Sciatic nerve (tissue), 2 donors: ENCODE measurements around the gene NCOA1. TPM values are rescaled to one million over a fixed set of nuclear protein-coding genes. Genes with fewer than 3 reads are reported as not detected.
"Not testable (repeated sequence)": the region's sequence is repeated elsewhere in the genome, so short reads cannot be mapped to it uniquely, and the experiment has no call there.

Source experiments
- ATAC-seq: fragments of 200-7000 bp; cut with Tn5 transposase; one replicate; pipeline ENCODE4 v1.9.1; 2020; ENCODE audit warnings: mild to moderate bottlenecking, moderate library complexity
- DNase-seq: peaks from one replicate; pipeline ENCODE4 v3.0.0-alpha.2; 2020; ENCODE audit warnings: low spot score
- intact Hi-C: fragments of 100-400 bp; cut with DNase I; formaldehyde crosslinking; loops from one replicate; pipeline ENCODE4 v1.14.2; 2022
- total RNA-seq: library from RNA; stranded (reverse); fragmentation: NEBNext Ultra II Directional; extraction: Animal tissue kit (Norgen Biotek cat#: 25700); gene quantifications from one replicate; pipeline ENCODE4 v1.2.1, GENCODE V29; 2021
- donor health status: DM: no; HTN: no; CAD: no.
- donor health status: DM: no; HTN: no; CAD: no.

NCOA1 gene
- total RNA-seq, 1 donor from 2014 or later, result 89.7 TPM

DNA sequence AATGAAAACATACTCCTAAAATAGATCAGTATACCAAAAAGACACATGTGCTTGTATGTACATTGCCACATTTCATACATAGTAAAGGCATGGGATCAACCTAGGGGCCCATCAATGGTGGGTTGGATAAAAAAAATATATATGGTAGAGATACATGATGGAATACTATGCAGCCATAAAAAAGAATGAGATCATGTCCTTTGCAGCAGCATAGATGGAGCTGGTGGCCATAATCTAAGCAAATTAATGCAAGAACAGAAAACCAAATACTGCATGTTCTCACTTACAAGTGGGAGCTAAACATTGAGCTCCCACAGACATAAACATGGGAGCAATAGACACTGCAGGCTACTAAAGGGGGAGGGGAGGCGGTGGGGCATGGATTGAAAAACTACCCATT lies 18.6 kb upstream of the NCOA1 start:
- intact Hi-C loops, result no loop called here
- ATAC-seq (no peak), DNase-seq (no peak)

DNA sequence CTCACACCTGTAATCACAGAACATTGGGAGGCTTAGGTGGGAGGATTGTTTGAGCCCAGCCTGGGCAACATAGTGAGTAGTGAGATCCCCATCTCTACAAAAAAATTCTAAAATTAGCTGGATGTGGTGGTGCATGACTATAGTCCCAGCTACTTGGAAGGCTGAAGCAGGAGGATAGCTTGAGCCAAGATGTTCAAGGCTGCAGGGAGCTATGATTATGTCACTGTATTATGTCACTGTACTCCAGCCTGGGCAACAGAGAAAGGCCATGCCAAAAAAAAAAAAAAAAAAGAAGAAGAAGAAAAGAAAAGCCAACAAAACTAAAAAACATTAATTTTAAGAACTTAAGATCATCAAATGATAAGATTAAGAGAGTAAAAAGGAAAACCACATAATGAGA lies 17.4 kb upstream of the NCOA1 start:
- no peak for ATAC-seq
- intact Hi-C loops, result no loop called here
- no peak for DNase-seq

- DNase-seq, result no peak
- intact Hi-C loops, result no loop called here
- ATAC-seq, result no peak
These were observed 17.0 kb upstream of the NCOA1 start for GRCh38 chr2:24474053-24474452.

- ATAC-seq (no peak), DNase-seq (no peak)
- intact Hi-C loops, result no loop called here
These were observed 13.8 kb upstream of the NCOA1 start for GRCh38 chr2:24477229-24477628.

- intact Hi-C loops, result no loop called here
- ATAC-seq (no peak), DNase-seq (no peak)
These were observed 12.8 kb upstream of the NCOA1 start for GRCh38 chr2:24478243-24478642.

DNA sequence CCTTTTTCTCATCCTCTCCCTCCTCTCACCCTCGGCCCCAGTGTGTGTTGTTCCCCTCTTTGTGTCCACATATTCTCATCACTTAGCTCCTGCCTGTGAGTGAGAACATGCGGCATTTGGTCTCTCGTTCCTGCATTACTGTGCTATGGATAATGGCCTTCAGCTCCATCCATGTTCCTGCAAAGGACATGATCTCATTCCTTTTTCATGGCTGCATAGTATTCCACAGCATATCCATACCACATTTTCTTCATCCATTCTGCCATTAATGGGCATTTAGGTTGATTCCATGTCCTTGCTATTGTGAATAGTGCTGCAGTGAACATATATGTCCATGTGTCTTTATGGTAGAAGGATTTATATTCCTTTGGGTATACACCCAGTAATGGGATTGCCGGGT lies 10.8 kb upstream of the NCOA1 start:
- ATAC-seq (no peak), DNase-seq (no peak)
- intact Hi-C loops, result no loop called here

DNA sequence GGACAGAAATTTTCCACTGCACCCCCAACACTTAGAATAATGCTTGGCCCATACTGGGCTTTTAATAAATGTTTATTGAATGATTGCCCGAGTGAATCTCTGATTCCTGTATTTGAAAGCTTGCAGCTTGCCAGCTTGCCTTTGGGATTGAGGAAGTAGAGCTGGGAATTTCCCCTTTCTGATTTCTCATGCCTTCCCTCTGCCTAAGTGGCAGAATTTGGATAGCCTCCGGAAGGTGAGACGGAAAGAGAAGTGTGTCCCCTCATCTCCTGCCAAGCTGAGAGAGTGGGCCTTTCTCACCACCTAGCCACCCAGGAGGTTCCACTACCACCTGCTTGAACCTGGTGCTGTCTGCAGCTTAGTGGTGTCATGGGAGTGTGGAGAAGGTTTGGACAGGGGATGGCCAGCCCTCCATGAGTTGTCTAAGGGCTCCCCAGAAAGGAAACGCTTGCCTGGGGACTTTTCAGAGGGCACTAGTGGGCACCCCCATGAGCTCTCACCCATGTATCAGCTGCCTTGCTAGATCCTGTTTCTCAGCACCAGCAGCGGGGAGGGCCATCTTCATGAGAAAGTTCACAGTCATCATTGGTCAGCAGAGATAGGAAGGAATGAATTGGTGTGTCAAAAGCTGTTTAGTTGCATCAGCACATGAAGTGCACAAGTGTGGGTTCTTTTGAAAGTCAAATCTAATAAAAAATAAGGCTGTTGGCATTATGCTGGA lies 8.6 kb upstream of the NCOA1 start:
- intact Hi-C loops, result no loop called here
- no peak for ATAC-seq
- DNase-seq, result no peak

- intact Hi-C loops, result no loop called here
- ATAC-seq, result no peak
- DNase-seq, result no peak
These were observed 8.1 kb upstream of the NCOA1 start for GRCh38 chr2:24482972-24483300.

DNA sequence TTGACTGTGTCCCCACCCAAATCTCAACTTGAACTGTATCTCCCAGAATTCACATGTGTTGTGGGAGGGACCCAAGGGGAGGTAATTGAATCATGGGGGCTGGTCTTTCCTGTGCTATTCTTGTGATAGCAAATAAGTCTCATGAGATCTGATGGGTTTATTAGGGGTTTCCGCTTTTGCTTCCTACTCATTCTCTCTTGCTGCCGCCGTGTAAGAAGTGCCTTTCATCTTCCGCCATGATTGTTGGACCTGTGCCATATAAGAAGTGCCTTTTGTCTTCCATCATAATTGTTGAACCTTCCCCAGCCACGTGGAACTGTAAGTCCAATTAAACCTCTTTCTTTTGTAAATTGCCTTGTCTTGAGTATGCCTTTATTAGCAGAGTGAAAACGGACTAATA lies 6.4 kb upstream of the NCOA1 start:
- DNase-seq, intact Hi-C loops, ATAC-seq: not testable (repeated sequence)

DNA sequence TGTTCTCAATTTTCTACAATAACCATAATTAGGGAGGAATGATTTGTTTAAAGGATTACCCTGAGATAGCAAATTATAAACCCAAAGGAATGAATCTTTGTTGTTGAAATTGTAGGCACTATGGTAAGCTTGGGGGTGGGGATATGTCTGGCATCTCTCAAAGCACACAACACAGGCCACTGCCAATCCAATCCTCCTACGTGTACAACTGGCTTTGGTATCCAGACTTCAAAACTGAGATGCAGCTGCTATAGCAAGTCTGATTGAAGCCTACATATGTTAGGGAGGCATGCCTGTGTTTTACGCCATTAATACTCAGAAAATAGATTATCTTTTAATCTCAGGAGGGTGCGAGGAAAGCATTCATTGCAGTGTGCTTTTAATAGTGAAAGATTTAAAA lies 5.9 kb upstream of the NCOA1 start:
- ATAC-seq (no peak), DNase-seq (no peak)
- intact Hi-C loops, result no loop called here

DNA sequence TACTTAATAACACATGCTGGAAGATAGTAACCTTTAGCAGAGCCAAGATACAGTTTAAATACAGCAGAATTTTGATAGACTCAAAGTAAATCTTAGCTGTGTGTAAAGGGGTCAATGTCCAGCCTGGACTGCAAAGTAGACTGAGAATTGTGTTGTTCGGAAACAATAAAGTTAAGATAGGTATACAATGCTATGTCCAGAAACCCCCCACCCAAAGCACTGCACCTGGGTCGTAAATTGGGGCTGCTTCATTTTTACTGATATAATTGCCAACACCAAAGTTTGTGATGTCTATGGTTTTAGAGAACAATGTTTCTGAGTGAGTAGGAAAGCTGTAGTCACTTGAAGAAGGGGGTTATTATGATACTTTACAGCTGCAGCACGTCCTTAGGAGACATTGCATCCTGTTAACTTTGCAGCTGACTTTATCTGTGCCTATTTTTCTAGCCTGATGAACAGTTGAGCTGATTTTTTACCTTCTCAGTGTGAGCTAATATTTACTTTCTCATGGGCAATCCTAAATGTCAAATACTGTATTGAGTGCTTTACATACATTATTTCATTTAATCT lies 4.3 kb upstream of the NCOA1 start:
- ATAC-seq (no peak), DNase-seq (no peak)
- intact Hi-C loops, result no loop called here

- intact Hi-C loops, result no loop called here
- no peak for ATAC-seq
- no peak for DNase-seq
These were observed 1.4 kb upstream of the NCOA1 start for GRCh38 chr2:24489465-24490180.

DNA sequence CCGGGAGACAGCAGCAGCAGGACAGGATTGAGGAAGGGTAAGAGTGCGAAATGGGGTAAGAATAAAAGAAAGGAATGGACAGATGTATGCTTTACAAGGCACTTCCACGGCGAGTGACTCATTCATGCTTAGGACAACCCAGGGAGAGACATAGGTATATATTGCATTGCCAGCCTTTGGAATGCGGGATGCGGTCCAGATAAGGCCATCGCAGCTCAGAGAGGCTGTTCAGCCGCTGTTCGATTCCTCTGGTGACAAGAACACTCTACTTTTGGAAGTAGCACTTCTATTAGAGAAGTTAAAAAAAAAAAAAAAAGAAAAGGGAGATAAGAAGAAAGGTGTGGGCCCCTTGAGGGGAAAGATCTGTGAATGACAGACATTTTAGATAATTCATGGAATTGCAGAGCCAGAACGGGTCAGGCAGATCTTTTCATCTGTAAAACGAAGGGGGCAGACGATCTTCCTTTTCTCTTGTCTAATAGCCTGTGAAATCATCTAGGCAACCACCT lies 819 bp upstream of the NCOA1 start:
- intact Hi-C loops, result no loop called here
- ATAC-seq, result peak; percentile 1
- DNase-seq, result no peak

- ATAC-seq, result peak; percentile 62
- intact Hi-C loops, result no loop called here
- peak; percentile 78 for DNase-seq
These were observed 727 bp downstream of the NCOA1 start for GRCh38 chr2:24491542-24492420.

GRCh38 chr2:24492421-24493279 lies 1.6 kb downstream of the NCOA1 start:
- intact Hi-C loops, result no loop called here
- ATAC-seq, result no peak
- DNase-seq, result no peak

- intact Hi-C loops, result no loop called here
- no peak for ATAC-seq
- DNase-seq, result no peak
These were observed 2.7 kb downstream of the NCOA1 start for GRCh38 chr2:24493713-24494112.

GRCh38 chr2:24494410-24494809 lies 3.4 kb downstream of the NCOA1 start:
- intact Hi-C loops, result no loop called here
- DNase-seq (no peak), ATAC-seq (no peak)

- intact Hi-C loops, result no loop called here
- ATAC-seq (no peak), DNase-seq (no peak)
These were observed 4.4 kb downstream of the NCOA1 start for GRCh38 chr2:24495451-24495850.

DNA sequence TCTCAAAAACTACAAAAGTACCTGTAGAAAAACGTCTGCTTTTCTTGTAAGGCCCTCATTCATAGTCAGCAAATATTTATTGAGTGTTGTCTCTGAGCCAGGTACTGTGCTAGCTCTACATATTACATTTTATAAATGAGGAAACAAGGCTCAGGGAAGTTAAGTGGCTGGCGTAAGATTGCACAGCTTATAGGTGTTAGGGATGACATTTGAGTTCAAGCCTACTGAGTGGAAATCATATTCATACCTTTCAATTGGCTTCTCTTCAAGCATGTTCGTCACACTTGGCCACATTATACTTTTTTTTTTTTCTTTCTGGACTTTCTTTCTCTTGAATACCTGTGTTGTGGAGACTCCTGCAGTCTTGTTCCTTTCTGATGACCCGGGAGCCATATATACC lies 5.9 kb downstream of the NCOA1 start:
- intact Hi-C loops, result no loop called here
- ATAC-seq (no peak), DNase-seq (no peak)
